GM12878 (cell line): ENCODE results near the gene ATOSB. TPM values are rescaled to one million over a fixed set of nuclear protein-coding genes. Genes with fewer than 3 reads are reported as not detected.

Experiments
- ATAC-seq: fragments of 200-7000 bp; cut with Tn5 transposase; 3 replicates; pipeline ENCODE4 v1.9.1; 2020; ENCODE audit warnings: mild to moderate bottlenecking, moderate library complexity
- BruUV-seq: library from RNA; stranded (reverse); fragments of 400-500 nt; replicated peaks from 2 replicates; lab custom pipeline; 2021; lab: Mats Ljungman, UMichigan
- CTCF ChIA-PET: fragments of 300-600 bp; sonication (Branson Sonifier 250); formaldehyde crosslinking; extraction: SDS; loops from one replicate; lab custom pipeline; 2021; ENCODE audit warnings: inconsistent platforms; lab: Yijun Ruan, JAX
- POLR2A ChIA-PET: fragments of 350-600 bp; formaldehyde crosslinking; extraction: SDS; loops from one replicate; lab custom pipeline; 2021; ENCODE audit warnings: inconsistent platforms; lab: Charles Lee
- RAD21 ChIA-PET: fragments of 300-600 bp; sonication (Branson Sonifier 250); formaldehyde crosslinking; loops from one replicate; lab custom pipeline; 2023; ENCODE audit warnings: antibody characterized with exemption; ENCODE audit not compliant: unreplicated experiment; lab: Charles Lee
- SMC1A ChIA-PET: fragments of 300-600 bp; sonication (Branson Sonifier 250); formaldehyde crosslinking; loops from one replicate; lab custom pipeline; 2023; ENCODE audit not compliant: unreplicated experiment, uncharacterized antibody; lab: Charles Lee
- DNase-seq: peaks from one replicate; pipeline ENCODE4 v3.0.0-alpha.2; 2011; ENCODE audit warnings: low read depth, low spot score
- FAIRE-seq: peaks from 3 replicates; lab custom pipeline; 2011; peaks lifted over from hg19 to GRCh38; lab: Jason Lieb, UNC
- H2AFZ ChIP-seq: 2 replicates; pipeline ENCODE4 v1.6.0; 2011; ENCODE audit warnings: low read depth, low read length, control low read depth; ENCODE audit not compliant: control insufficient read depth
- H3K27ac ChIP-seq: 2 replicates; pipeline ENCODE4 v1.5.1; 2011; ENCODE audit warnings: control low read depth; ENCODE audit not compliant: control insufficient read depth, insufficient read depth
- H3K27me3 ChIP-seq, 2 experiments: replicated peaks in 1 of 2; 2 replicates each; pipeline versions ENCODE4 v1.6.0 to v1.6.1; 2011; ENCODE audit warnings: low read length in 1 of 2; ENCODE audit not compliant: control insufficient read depth in 2 of 2, insufficient read depth in 2 of 2
- H3K36me3 ChIP-seq, 2 experiments: 2 replicates each; pipeline ENCODE4 v1.5.1; 2011; ENCODE audit warnings: low read length in 1 of 2; ENCODE audit not compliant: control insufficient read depth in 2 of 2, insufficient read depth in 2 of 2
- H3K4me1 ChIP-seq: 2 replicates; pipeline ENCODE4 v1.6.1; 2011; ENCODE audit warnings: mild to moderate bottlenecking, low read length, moderate library complexity, mixed read lengths; ENCODE audit not compliant: control insufficient read depth, insufficient read depth
- H3K4me2 ChIP-seq: 2 replicates; pipeline ENCODE4 v1.6.0; 2011; ENCODE audit warnings: control low read depth; ENCODE audit not compliant: control insufficient read depth, insufficient read depth
- H3K4me3 ChIP-seq: fragments of 200-600 bp; sonication (generic); 2 replicates; pipeline ENCODE4 v1.5.1; 2016
- H3K79me2 ChIP-seq: 2 replicates; pipeline ENCODE4 v1.6.0; 2011; ENCODE audit warnings: low read length; ENCODE audit not compliant: control insufficient read depth, insufficient read depth
- H3K9ac ChIP-seq: 2 replicates; pipeline ENCODE4 v1.8.0; 2011; ENCODE audit warnings: low read length, control low read depth, mixed read lengths; ENCODE audit not compliant: control insufficient read depth, insufficient read depth
- H3K9me3 ChIP-seq: replicated peaks from 3 replicates; pipeline ENCODE4 v1.5.1; 2011; ENCODE audit warnings: mild to moderate bottlenecking, low read length; ENCODE audit not compliant: control insufficient read depth, insufficient read depth
- H4K20me1 ChIP-seq: 2 replicates; pipeline ENCODE4 v1.6.0; 2011; ENCODE audit not compliant: control insufficient read depth, insufficient read depth
- IKZF1 ChIP-seq: fragments of 450-650 bp; conservative IDR thresholded peaks from 2 replicates; pipeline ENCODE4 v1.6.1; 2017; ENCODE audit warnings: antibody characterized with exemption, mild to moderate bottlenecking
- MEF2A ChIP-seq: IDR thresholded peaks from 2 replicates; pipeline ENCODE4 v1.6.1; 2011; ENCODE audit warnings: low read depth, mild to moderate bottlenecking, low read length, moderate library complexity; ENCODE audit not compliant: insufficient read depth
- MTA2 ChIP-seq: fragments of 450-650 bp; IDR thresholded peaks from 2 replicates; pipeline ENCODE4 v1.6.1; 2016; ENCODE audit warnings: low read depth, mild to moderate bottlenecking, moderate library complexity
- NFIC ChIP-seq: IDR thresholded peaks from 2 replicates; pipeline ENCODE4 v1.6.1; 2012; ENCODE audit warnings: low read depth, mild to moderate bottlenecking, inconsistent platforms, low read length, moderate library complexity
- POLR2A ChIP-seq: IDR thresholded peaks from 2 replicates; pipeline ENCODE4 v1.6.1; 2011; ENCODE audit warnings: low read depth, mild to moderate bottlenecking, low read length
- RELA ChIP-seq: fragments of 450-650 bp; IDR thresholded peaks from 2 replicates; pipeline ENCODE4 v1.8.0; 2014; ENCODE audit warnings: borderline replicate concordance; ENCODE audit not compliant: partially characterized antibody
- SMARCA5 ChIP-seq: fragments of 450-650 bp; IDR thresholded peaks from 2 replicates; pipeline ENCODE4 v1.6.1; 2017; ENCODE audit warnings: mild to moderate bottlenecking
- SP1 ChIP-seq: IDR thresholded peaks from one replicate; pipeline ENCODE4 v1.6.1; 2011; ENCODE audit warnings: low read depth, low read length
- ZNF24 ChIP-seq: fragments of 450-650 bp; IDR thresholded peaks from 2 replicates; pipeline ENCODE4 v1.6.1; 2017; ENCODE audit warnings: antibody characterized with exemption, mild to moderate bottlenecking
- WGBS: methylation state at CpG from one replicate; pipeline ENCODE4 v1.1.6; 2016; ENCODE audit warnings: low lambda C conversion rate; ENCODE audit not compliant: insufficient replicate concordance, insufficient coverage; ENCODE audit errors: missing lambda C conversion rate; 5-methylcytosine and 5-hydroxymethylcytosine counted together
- in situ Hi-C: fragments of 300-500 bp; cut with MboI; formaldehyde crosslinking; loops from 9 replicates; pipeline ENCODE4 v1.14.3; 2018; ENCODE audit warnings: mixed read lengths
- intact Hi-C: fragments of 100-400 bp; cut with micrococcal nuclease; formaldehyde crosslinking; loops from one replicate; pipeline ENCODE4 v1.14.2; 2022; ENCODE audit not compliant: unreplicated experiment
- polyA plus RNA-seq, 11 experiments: library from polyadenylated mRNA; depleted of rRNA in 4 of 11; unstranded in 6 of 11; stranded (reverse) in 5 of 11; fragments of >200 nt; fragmentation: Nextera tagmentation in 4 of 11; fragmentation: Illumina TruSeq in 1 of 11; extraction: Ambion mirVana in 4 of 11; extraction: Trizol in 1 of 11; gene quantifications; 1 replicate in 1 of 11; 2 replicates in 10 of 11; pipeline versions ENCODE4 v1.2.1 to v1.2.3, GENCODE V29; 2011 to 2016; ENCODE audit warnings: inconsistent platforms in 2 of 11, missing spikeins in 2 of 11, low read depth in 1 of 11
- total RNA-seq, 4 experiments: library from RNA; depleted of rRNA in 3 of 4; stranded (reverse); fragments of >200 nt in 3 of 4; fragmentation: Illumina TruSeq in 1 of 4; extraction: Trizol in 1 of 4; gene quantifications; 2 replicates each; pipeline versions ENCODE4 v1.2.1 to v1.2.3, GENCODE V29; 2013 to 2021
- TF ChIP-seq, protein P1 (sequence below): IDR thresholded peaks from 2 replicates; pipeline ENCODE4 v1.6.1; 2011; ENCODE audit warnings: mild to moderate bottlenecking, low read depth, low read length, moderate library complexity; ENCODE audit not compliant: insufficient replicate concordance
- TF ChIP-seq, protein P2 (sequence below): fragments of 450-650 bp; IDR thresholded peaks from 2 replicates; pipeline ENCODE4 v1.6.1; 2018; ENCODE audit warnings: borderline replicate concordance, mild to moderate bottlenecking; ENCODE audit not compliant: partially characterized antibody
- TF ChIP-seq, protein P3 (sequence below): fragments of 450-650 bp; IDR thresholded peaks from 2 replicates; pipeline ENCODE4 v1.6.1; 2017; ENCODE audit warnings: mild to moderate bottlenecking, moderate library complexity
- TF ChIP-seq, protein P4 (sequence below), 3 experiments: IDR thresholded peaks in 2 of 3; conservative IDR thresholded peaks in 1 of 3; 2 replicates each; pipeline ENCODE4 v1.5.1; 2011; ENCODE audit warnings: low read depth in 3 of 3, low read length in 3 of 3, mild to moderate bottlenecking in 3 of 3, control low read depth in 2 of 3, moderate library complexity in 2 of 3, inconsistent platforms in 1 of 3, mixed read lengths in 1 of 3; ENCODE audit not compliant: control insufficient read depth in 2 of 3, insufficient read depth in 1 of 3; ENCODE audit errors: extremely low read depth in 1 of 3

ATOSB gene
- total and polyA plus RNA-seq, 10 of the 15 experiments (the other 5 are each of a cell fraction or from before 2014, with no cell fraction given): 0.60 to 5.4 (median 2.5) TPM

DNA sequence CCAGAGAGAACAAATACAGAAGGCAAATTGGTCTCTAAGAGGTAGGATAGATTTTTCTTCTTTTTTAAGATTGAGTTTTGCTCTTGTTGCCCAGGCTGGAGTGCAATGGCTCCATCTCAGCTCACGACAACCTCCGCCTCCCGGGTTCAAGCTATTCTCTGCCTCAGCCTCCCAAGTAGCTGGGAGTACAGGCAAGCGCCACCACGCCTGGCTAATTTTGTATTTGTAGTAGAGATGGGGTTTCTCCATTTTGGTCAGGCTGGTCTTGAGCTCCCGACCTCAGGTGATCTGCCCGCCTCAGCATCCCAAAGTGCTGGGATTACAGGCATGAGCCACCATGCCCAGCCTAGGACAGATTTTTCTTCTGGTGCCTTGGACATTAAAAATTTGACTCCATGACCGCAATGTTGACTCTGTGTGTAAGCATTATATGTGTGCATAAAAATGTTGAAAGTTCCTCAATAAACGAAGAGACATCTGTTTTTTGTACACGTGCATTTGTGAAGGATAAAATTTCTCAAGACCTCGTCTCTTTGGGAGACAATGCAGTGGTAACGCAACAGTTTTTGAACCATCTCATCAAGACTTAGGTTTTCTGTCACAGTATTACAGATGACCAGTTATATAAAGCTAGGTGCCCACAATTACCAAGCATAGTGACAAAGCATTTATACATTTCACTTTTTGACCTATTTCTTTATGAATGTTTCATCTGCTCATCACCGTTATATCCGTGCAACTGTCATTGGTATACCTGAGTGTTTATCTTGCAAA lies 60.6 kb downstream of the ATOSB start:
- SMC1A ChIA-PET: no interaction called here
- no peak overlapping the region for H2AFZ ChIP-seq
- no peaks in the 10 kb centered on the region for H3K9me3 ChIP-seq
- no peak overlapping the region for H3K4me2 ChIP-seq
- no peak overlapping the region for H3K9ac ChIP-seq
- DNase-seq (no peak), ATAC-seq (no peak), FAIRE-seq (no peak)
- no peaks in the 10 kb centered on the region for H3K79me2 ChIP-seq
- no peak overlapping the region for H3K4me3 ChIP-seq
- no peak overlapping the region for H3K27ac ChIP-seq
- in situ Hi-C loops: loop anchor here (5.0 kb wide), 1 partner anchor 153 kb away; no protein-coding TSS in a partner anchor
- H3K4me1 ChIP-seq: no peaks in the 10 kb centered on the region
- BruUV-seq: no TSS peak
- CTCF ChIA-PET: no interaction called here
- H4K20me1 ChIP-seq: no peaks in the 10 kb centered on the region; the same call in 1 of the 2 replicates
- 99% methylated on average over 14 of the region's 14 CpGs for WGBS
- TF ChIP-seq, protein P1, sequence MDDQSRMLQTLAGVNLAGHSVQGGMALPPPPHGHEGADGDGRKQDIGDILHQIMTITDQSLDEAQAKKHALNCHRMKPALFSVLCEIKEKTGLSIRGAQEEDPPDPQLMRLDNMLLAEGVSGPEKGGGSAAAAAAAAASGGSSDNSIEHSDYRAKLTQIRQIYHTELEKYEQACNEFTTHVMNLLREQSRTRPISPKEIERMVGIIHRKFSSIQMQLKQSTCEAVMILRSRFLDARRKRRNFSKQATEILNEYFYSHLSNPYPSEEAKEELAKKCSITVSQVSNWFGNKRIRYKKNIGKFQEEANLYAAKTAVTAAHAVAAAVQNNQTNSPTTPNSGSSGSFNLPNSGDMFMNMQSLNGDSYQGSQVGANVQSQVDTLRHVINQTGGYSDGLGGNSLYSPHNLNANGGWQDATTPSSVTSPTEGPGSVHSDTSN: no peak
- TF ChIP-seq, protein P2, sequence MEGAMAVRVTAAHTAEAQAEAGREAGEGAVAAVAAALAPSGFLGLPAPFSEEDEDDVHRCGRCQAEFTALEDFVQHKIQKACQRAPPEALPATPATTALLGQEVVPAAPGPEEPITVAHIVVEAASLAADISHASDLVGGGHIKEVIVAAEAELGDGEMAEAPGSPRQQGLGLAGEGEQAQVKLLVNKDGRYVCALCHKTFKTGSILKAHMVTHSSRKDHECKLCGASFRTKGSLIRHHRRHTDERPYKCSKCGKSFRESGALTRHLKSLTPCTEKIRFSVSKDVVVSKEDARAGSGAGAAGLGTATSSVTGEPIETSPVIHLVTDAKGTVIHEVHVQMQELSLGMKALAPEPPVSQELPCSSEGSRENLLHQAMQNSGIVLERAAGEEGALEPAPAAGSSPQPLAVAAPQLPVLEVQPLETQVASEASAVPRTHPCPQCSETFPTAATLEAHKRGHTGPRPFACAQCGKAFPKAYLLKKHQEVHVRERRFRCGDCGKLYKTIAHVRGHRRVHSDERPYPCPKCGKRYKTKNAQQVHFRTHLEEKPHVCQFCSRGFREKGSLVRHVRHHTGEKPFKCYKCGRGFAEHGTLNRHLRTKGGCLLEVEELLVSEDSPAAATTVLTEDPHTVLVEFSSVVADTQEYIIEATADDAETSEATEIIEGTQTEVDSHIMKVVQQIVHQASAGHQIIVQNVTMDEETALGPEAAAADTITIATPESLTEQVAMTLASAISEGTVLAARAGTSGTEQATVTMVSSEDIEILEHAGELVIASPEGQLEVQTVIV: no peak
- TF ChIP-seq MEF2A (no peak), ZNF24 (no peak), RELA (no peak), SMARCA5 (no peak), MTA2 (no peak), IKZF1 (no peak), POLR2A (no peak), SP1 (no peak), NFIC (no peak)
- TF ChIP-seq, protein P3, sequence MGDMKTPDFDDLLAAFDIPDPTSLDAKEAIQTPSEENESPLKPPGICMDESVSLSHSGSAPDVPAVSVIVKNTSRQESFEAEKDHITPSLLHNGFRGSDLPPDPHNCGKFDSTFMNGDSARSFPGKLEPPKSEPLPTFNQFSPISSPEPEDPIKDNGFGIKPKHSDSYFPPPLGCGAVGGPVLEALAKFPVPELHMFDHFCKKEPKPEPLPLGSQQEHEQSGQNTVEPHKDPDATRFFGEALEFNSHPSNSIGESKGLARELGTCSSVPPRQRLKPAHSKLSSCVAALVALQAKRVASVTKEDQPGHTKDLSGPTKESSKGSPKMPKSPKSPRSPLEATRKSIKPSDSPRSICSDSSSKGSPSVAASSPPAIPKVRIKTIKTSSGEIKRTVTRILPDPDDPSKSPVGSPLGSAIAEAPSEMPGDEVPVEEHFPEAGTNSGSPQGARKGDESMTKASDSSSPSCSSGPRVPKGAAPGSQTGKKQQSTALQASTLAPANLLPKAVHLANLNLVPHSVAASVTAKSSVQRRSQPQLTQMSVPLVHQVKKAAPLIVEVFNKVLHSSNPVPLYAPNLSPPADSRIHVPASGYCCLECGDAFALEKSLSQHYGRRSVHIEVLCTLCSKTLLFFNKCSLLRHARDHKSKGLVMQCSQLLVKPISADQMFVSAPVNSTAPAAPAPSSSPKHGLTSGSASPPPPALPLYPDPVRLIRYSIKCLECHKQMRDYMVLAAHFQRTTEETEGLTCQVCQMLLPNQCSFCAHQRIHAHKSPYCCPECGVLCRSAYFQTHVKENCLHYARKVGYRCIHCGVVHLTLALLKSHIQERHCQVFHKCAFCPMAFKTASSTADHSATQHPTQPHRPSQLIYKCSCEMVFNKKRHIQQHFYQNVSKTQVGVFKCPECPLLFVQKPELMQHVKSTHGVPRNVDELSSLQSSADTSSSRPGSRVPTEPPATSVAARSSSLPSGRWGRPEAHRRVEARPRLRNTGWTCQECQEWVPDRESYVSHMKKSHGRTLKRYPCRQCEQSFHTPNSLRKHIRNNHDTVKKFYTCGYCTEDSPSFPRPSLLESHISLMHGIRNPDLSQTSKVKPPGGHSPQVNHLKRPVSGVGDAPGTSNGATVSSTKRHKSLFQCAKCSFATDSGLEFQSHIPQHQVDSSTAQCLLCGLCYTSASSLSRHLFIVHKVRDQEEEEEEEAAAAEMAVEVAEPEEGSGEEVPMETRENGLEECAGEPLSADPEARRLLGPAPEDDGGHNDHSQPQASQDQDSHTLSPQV: no peak
- TF ChIP-seq, protein P4, sequence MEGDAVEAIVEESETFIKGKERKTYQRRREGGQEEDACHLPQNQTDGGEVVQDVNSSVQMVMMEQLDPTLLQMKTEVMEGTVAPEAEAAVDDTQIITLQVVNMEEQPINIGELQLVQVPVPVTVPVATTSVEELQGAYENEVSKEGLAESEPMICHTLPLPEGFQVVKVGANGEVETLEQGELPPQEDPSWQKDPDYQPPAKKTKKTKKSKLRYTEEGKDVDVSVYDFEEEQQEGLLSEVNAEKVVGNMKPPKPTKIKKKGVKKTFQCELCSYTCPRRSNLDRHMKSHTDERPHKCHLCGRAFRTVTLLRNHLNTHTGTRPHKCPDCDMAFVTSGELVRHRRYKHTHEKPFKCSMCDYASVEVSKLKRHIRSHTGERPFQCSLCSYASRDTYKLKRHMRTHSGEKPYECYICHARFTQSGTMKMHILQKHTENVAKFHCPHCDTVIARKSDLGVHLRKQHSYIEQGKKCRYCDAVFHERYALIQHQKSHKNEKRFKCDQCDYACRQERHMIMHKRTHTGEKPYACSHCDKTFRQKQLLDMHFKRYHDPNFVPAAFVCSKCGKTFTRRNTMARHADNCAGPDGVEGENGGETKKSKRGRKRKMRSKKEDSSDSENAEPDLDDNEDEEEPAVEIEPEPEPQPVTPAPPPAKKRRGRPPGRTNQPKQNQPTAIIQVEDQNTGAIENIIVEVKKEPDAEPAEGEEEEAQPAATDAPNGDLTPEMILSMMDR (IDR thresholded peaks at IDR 0.05 in 2 of 3, conservative IDR thresholded peaks at IDR 0.05 in 1 of 3; ENCODE audit: control insufficient read depth in 2 of 3, extremely low read depth in 1 of 3, insufficient read depth in 1 of 3, low read depth in 3 of 3, low read length in 3 of 3): no peak
- RAD21 ChIA-PET: no interaction called here
- POLR2A ChIA-PET: interaction anchor here (0.7 to 0.9 kb wide), 2 partner anchors 22 to 120 kb away, joined by 3 read pairs; no protein-coding TSS in a partner anchor
- H3K36me3 ChIP-seq: peaks cover 20 to 34% of the 10 kb centered on the region in 2 experiments
- intact Hi-C loops: loop anchor here (5.0 kb wide), 1 partner anchor 68 kb away; the partner anchor contains the start of gene DNAJB5
- no peaks in the 10 kb centered on the region for H3K27me3 ChIP-seq
